T1000 (cell line): ENCODE measurements around the gene XCR1.
"Not testable (repeated sequence)": the region's sequence is repeated elsewhere in the genome, so short reads cannot be mapped to it uniquely, and the experiment has no call there.

Experiments
- DNase-seq: peaks from one replicate; lab custom pipeline; 2025; ENCODE audit warnings: mixed read lengths; lab: John Stamatoyannopoulos, UW

Gene XCR1

GRCh38 chr3:46038916-46039315 is 11.6 kb upstream of the XCR1 start:
- no peak for DNase-seq

- not testable (repeated sequence) for DNase-seq
Measured at GRCh38 chr3:46038071-46038470, 10.8 kb upstream of the XCR1 start.

- no peak for DNase-seq
Measured at GRCh38 chr3:46036191-46036590, 8.9 kb upstream of the XCR1 start.

GRCh38 chr3:46031747-46032146 is 4.5 kb upstream of the XCR1 start:
- DNase-seq: no peak

GRCh38 chr3:46031269-46031668 is 4.0 kb upstream of the XCR1 start:
- DNase-seq: no peak

- no peak for DNase-seq
Measured at GRCh38 chr3:46030626-46031025, 3.3 kb upstream of the XCR1 start.

- DNase-seq: no peak
Measured at GRCh38 chr3:46029953-46030543, 2.8 kb upstream of the XCR1 start.

- DNase-seq: no peak
Measured at GRCh38 chr3:46027736-46028397, 584 bp upstream of the XCR1 start.

- DNase-seq: no peak
Measured at GRCh38 chr3:46025139-46025538, 2.1 kb downstream of the XCR1 start.

GRCh38 chr3:46024131-46024530 is 3.2 kb downstream of the XCR1 start:
- DNase-seq: no peak

- no peak for DNase-seq
Measured at GRCh38 chr3:46022909-46023785, 4.1 kb downstream of the XCR1 start.

- DNase-seq: no peak
Measured at GRCh38 chr3:46021516-46021915, 5.8 kb downstream of the XCR1 start.

GRCh38 chr3:46020766-46021510 is 6.3 kb downstream of the XCR1 start:
- DNase-seq: no peak

GRCh38 chr3:46019707-46020106 is 7.6 kb downstream of the XCR1 start:
- no peak for DNase-seq

GRCh38 chr3:46017720-46018119 is 9.6 kb downstream of the XCR1 start:
- DNase-seq: no peak

- no peak for DNase-seq
Measured at GRCh38 chr3:46013316-46014094, 13.8 kb downstream of the XCR1 start.

- no peak for DNase-seq
Measured at GRCh38 chr3:46012246-46012645, 15.0 kb downstream of the XCR1 start.

- DNase-seq: no peak
Measured at GRCh38 chr3:46010519-46011113, 16.7 kb downstream of the XCR1 start.

- DNase-seq: no peak
Measured at GRCh38 chr3:46008058-46008457, 19.2 kb downstream of the XCR1 start.

GRCh38 chr3:46007280-46007679 is 20.0 kb downstream of the XCR1 start:
- DNase-seq: no peak
